GM19043 (cell line): ENCODE measurements around the gene WNK2.

Experiments used
- ATAC-seq: cut with Tn5 transposase; IDR thresholded peaks from one replicate; pipeline ENCODE4 v1.9.1; 2021; ENCODE audit warnings: low read depth; ENCODE audit not compliant: unreplicated experiment

WNK2 gene

GRCh38 chr9:93197670-93198069, 13.7 kb downstream of the WNK2 start:
- no peak for ATAC-seq

- no peak for ATAC-seq
Observed at GRCh38 chr9:93198117-93198837, 14.3 kb downstream of the WNK2 start.

GRCh38 chr9:93198838-93199625, 15.1 kb downstream of the WNK2 start:
- no peak for ATAC-seq

- ATAC-seq = no peak
Observed at GRCh38 chr9:93200449-93200742, 16.5 kb downstream of the WNK2 start.

- ATAC-seq = no peak
Observed at GRCh38 chr9:93200989-93201334, 17.0 kb downstream of the WNK2 start.

- ATAC-seq = no peak
Observed at GRCh38 chr9:93203026-93203717, 19.2 kb downstream of the WNK2 start.

- ATAC-seq = no peak
Observed at GRCh38 chr9:93203718-93204469, 20.0 kb downstream of the WNK2 start.

- no peak for ATAC-seq
Observed at GRCh38 chr9:93204470-93205043, 20.6 kb downstream of the WNK2 start.

- no peak for ATAC-seq
Observed at GRCh38 chr9:93205045-93205768, 21.3 kb downstream of the WNK2 start.

GRCh38 chr9:93205896-93206575, 22.1 kb downstream of the WNK2 start:
- ATAC-seq = no peak

- no peak for ATAC-seq
Observed at GRCh38 chr9:93206576-93207155, 22.7 kb downstream of the WNK2 start.

- no peak for ATAC-seq
Observed at GRCh38 chr9:93207326-93207814, 23.4 kb downstream of the WNK2 start.

GRCh38 chr9:93207860-93208734, 24.2 kb downstream of the WNK2 start:
- ATAC-seq = no peak

- ATAC-seq = no peak
Observed at GRCh38 chr9:93209097-93209496, 25.2 kb downstream of the WNK2 start.

- no peak for ATAC-seq
Observed at GRCh38 chr9:93209576-93210323, 25.8 kb downstream of the WNK2 start.

- no peak for ATAC-seq
Observed at GRCh38 chr9:93210324-93210973, 26.5 kb downstream of the WNK2 start.
